RPMI8226 (cell line): ENCODE measurements around the gene RIPK4.

Source experiments
- DNase-seq: peaks from one replicate; pipeline ENCODE4 v3.0.0-alpha.2; 2015

The RIPK4 gene

DNA sequence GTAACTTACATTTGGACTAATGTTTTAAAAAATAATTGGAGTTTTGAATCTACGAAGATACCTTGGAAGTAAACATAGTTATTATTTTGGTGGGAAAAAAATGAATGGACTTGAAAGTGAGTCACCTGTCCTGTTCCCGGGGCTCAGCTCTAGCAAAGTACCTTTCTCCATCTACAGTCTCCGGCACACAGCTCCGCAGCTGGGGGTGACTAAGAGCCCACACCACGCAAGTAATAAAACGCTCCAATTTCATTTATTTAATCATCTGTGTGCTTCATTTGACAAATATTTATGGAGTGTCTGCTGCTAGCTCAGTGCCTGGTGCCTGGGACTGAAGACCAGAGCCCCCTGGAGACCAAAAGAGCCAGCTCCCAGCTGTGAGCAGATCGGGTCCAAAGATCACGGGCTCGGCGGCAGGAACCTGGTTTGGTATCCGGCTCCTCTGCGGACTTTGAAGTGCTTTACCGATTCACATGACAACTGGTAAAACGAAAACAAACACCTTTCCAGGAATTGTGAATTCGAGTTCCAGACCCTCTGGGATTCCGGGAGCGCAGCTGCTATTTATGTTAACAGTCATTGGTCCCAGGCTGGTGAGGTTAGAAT, 1.7 kb upstream of the RIPK4 start:
- DNase-seq: peak; percentile 55

DNA sequence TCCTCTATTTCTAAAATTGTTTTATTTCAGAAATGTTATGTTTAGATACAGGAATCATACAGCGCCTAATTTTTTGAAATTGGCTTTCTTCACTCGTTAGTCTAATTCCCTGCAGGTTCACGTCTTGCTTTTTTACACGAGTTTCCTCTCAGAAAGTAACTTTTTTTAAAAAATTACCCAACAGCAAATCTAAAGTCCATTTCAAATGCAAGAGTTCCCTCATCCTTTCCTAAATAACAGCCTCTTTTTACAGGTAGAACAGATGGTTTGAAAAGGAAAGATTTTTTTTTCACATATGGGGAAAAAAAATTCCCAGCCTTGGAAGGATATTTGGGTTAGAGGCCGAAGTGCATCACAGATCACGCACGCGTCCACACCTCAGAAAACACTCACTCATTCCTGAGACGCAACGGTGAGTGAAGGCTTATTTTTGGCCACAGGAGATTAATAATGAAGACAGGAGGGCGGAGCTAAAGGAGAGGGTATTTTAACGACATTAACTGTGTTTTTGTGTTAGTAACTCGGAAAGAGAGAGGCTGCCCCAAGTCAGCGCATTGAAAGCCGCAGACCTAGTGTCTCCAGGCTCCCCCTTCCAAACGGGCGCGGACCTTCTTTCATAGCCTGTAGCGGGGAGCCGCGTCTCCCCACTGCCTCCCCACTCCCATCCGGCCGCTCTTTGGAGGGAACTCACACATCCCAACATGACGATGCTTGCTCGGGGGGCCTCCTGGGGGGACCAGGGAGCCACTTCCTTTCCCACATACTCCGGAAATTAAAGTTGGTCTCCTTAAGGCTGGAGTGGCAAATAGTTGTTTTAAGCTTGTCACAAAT, 969 bp upstream of the RIPK4 start:
- DNase-seq: peak; percentile 61

DNA sequence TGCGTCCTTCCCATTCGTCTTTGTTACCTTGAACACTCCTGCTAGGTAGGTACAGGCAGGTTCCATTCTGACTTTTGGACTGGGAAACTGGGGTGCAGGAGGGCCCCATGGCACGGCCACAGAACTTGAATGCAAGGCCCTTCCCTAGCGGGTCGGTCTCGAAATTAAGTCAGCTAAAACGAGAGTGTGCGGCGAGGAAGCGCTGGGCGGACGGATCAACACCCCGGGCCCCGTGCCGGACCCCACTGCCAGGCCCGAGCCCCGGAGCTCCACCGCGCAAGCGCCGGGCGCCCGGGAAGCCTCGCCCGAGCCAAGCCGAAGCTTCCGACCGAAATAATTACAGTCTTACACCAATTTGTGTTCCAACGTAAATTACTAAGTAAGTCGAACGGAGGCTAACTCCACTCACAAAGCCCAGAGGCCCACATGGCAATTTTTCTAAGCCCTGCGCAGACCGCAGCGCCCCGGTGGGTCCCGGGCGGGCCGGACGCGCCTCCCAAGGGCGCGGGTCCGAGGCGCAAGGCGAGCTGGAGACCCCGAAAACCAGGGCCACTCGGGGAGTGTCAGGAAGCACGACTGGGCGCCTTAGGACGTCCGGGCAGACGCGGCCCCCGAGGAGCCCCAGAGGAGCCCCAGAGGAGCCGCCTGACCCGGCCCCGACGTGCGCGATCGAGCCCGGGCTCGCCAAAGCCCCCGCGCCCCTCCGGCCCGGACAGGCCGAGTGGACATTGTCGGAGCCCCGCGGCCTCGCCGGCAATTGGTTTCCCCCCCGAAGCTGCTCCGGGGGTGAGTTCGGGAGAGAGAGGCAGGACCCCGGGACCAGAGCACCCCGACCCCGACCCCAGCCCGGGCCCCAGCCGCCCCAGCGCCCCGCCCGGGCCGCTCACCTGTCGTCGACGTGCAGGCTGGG, 624 bp downstream of the RIPK4 start:
- no peak for DNase-seq

- DNase-seq: no peak
Observed at GRCh38 chr21:41765420-41765821, 1.4 kb downstream of the RIPK4 start.

DNA sequence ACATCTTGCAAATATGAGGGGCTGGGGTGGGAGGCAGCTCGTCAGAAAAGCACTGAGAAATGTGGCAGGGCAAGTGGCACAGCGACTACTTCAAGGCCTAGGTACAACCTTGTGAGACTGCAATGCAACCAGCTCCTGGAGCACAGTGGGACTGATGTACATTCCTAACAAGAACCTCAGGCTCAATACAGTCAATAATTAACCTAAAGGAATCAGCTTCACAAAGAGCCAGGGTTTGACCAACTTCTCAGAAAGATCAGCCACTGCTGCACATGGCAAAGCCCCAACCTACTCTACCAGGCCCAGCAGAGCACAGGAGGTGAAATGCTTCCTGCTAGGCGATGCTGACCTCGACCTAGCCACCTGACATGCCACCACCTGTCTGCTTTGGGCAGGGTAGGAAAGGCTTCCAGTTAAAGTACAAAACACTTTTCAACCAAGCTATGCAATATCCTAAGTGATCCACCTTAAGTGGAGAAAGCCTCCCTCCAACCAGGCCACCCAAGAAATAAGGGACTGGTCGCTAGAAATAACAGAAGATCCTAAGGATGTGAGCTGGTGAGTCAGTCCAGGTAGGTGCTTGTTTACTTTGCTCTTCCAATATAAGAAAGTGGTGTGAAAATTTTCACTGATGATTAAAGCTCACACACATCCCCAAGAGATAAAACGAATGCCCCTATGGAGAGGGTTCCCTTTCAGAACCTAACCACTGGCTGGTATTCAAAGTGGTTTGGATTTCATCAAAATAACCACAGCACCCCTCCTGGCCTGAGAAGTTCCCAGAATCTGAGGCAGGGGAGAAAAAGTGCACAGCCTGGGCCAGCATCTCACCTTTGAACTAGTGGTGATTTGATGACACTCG, 2.1 kb downstream of the RIPK4 start:
- peak; percentile 39 for DNase-seq

GRCh38 chr21:41763996-41764395, 2.9 kb downstream of the RIPK4 start:
- no peak for DNase-seq

- DNase-seq: no peak
Observed at GRCh38 chr21:41763398-41763931, 3.4 kb downstream of the RIPK4 start.

DNA sequence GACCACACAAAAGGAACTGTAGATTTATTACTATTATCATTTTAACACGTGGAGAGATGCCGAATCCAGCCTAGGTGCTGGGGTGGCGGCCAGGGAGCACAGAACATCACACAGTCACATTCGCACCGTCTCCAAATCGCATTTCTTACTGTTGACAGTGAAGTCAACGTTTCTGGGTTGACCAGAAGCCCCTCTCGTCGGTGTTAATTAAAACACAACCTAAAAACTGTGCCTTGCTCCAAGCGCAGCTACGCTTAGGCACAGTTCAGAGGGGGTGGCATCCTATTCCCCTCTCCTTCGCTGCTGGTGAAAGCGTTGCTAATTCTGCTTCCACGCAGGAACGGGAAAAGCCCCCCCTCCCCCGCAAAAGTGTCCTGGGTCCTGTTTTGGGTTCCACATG, 4.1 kb downstream of the RIPK4 start:
- no peak for DNase-seq

- no peak for DNase-seq
Observed at GRCh38 chr21:41761934-41762635, 4.8 kb downstream of the RIPK4 start.

- DNase-seq: no peak
Observed at GRCh38 chr21:41761211-41761933, 5.5 kb downstream of the RIPK4 start.

DNA sequence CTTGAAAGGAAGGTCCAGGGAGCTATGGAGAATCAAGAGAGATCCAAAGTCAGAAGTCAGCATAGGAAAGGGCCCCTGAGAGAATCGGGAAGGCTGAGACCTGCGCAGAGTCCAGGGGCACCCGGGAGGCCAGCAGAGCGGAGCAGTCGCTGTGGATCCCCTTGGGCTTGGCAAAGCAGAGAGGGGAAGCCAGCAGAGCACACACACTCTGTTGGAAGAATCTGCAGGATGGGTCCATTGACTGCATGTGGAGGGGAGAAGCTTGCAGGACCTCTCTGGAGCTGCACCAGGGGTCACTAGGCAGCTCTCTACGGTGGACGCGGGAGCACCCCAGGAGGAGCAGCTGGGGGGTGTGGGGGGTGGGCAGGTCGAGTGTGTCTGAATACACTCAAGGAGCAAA, 6.4 kb downstream of the RIPK4 start:
- DNase-seq: no peak

- no peak for DNase-seq
Observed at GRCh38 chr21:41759926-41760325, 6.9 kb downstream of the RIPK4 start.

DNA sequence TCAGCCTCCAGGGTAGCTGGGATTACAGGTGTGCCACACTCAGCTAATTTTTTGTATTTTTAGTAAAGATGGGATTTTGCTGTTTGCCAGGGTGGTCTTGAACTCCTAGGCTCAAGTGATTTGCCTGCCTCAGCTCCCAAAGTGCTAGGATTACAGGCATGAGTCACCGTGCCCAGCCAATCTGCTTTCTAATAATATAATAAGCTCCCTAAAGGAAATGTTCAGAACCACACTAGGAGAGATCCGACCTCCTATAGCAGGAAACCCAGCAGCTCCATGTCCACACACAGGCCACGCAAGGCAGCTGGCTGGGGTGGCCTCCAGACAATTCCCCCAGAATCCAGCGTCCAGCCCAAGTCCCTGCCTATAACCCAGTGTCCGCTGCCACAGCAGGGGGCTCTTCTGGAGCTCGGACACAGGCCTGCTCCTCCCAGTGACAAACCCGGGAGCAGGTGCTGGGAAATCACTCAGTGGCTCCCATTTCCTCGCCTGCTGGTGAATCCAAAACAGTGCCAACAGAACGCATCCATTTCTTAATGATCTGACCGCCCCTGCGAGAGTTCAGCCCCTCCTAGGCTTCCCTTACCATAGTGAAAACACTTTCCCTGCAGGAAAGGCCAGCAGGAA, 7.5 kb downstream of the RIPK4 start:
- no peak for DNase-seq

DNA sequence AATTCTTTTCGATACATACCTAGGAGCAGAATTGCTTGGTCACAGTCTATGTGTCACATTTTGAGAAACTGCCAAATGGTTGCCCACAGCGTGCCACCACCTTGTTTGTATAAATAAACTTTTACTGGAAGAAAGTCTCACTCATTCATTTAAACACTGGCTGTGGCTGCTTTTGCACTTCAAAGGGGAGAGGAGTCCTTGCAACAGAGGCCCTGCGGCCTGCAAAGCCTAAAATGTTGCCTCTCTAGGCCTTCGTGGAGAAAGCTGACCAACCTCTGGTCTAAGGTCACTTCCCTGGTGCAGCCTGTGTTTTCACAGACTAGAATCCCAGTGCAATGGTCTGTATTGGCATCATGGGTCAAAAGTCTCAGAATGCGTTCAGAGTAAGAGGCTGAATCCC, 8.3 kb downstream of the RIPK4 start:
- DNase-seq: no peak

DNA sequence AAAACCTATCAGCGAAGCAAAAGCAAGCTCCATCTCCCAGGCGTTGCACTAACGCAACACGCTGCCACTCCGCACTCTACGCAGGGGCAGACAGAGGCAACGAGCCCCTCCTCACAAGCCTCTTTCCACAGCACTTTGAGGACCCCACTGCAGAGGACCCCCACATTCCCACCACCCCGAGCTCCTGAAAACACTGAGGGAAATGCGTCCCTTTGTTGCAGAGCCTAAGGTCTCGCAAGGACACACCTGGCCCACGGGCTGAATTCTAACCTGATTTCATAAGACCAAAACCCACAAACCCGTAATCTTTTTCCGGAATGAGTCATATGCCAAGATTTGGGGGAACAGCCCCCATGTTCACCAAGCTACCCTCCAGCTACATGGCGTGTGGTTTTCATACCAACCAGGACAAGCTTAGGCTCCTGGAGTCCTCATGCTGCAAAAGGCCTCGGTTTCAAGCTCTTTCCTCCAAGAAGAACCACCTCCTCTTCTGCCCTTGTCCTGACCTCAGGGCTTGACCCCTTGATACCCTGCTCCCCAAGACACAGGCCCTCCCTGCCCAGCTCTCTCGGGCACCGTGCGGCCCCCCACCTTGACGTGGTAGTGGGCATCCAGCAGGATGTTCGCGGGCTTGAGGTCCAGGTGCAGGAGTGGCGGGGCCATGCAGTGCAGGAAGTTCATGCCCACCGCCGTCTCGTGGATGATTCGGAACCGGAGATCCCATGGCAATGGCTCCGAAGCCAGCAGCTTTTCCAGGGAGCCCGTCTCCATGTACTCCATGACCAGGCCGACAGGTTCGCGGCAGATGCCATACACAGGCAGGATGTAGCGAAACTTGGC, 10.7 kb downstream of the RIPK4 start:
- no peak for DNase-seq

GRCh38 chr21:41755258-41755933, 11.5 kb downstream of the RIPK4 start:
- no peak for DNase-seq

DNA sequence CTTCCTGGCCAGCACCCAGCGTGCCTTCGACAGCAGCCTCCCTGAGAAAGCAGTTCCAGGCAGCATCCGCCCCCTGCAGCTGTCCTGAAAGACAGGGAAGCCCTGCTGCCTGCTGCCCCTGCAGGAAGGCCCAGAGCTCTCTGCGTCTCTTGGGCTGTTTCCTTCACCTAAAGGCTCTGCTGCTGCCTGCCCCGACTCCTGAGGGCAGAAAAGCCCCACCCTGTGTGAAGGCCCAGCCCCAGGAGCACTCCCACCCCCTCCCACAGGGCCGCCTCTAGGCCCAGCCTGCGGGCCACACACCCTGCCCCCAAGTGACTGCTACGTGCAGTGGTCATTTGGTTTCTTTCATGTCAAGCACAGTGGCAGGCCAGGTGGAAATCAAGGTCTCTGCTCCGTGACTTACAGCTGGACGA, 12.4 kb downstream of the RIPK4 start:
- no peak for DNase-seq

- DNase-seq: no peak
Observed at GRCh38 chr21:41753006-41753898, 13.6 kb downstream of the RIPK4 start.
